ENCODE measurements around the gene P3H3.

P3H3 gene

GRCh38 chr12:6809056-6809455 lies 19.2 kb upstream of the P3H3 start:
- DNase-seq, result no peak

DNA sequence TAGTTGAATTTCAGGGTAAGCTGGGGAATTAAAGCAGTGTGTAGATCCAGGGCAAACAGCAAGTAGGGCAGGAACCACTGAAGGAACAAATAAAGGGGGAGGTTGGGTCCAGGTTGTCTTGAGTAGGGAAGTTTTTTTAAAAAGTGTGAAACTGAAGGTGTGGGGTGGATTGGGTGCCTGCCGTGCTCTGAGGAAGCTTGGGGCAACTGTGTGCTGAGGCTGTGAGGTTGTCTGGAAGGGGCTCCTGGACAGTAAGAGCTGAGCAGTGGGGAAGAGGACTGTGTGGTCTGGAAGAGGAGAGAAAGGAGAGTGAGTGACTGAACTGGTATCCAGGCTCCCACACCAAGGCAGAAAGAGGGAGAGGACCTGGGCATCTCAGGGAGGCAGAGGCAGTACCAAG lies 17.4 kb upstream of the P3H3 start:
- no peak for DNase-seq

- DNase-seq, result no peak
Measured at GRCh38 chr12:6813363-6813762, 14.8 kb upstream of the P3H3 start.

- no peak for DNase-seq
Measured at GRCh38 chr12:6816598-6816997, 11.6 kb upstream of the P3H3 start.

GRCh38 chr12:6817098-6817497 lies 11.1 kb upstream of the P3H3 start:
- DNase-seq, result no peak

DNA sequence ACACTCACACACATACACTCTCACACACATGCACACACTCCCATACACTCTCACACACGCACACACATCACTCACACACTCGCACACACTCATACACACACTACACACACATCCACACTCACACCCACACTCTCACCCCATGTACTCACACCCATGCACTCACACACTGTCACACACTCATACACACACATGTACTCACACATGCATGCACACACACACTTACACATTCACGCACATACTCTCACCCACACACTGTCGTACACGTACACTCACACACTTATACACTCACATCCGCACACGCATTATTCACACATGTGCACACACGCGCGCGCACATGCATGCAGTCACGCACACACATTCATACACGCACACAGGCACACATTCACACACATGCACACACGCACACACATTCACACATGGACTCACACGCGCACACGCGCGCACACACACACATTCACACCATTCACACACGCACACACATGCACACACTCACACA lies 10.5 kb upstream of the P3H3 start:
- no peak for DNase-seq

- DNase-seq, result no peak
Measured at GRCh38 chr12:6818222-6818621, 10.0 kb upstream of the P3H3 start.

DNA sequence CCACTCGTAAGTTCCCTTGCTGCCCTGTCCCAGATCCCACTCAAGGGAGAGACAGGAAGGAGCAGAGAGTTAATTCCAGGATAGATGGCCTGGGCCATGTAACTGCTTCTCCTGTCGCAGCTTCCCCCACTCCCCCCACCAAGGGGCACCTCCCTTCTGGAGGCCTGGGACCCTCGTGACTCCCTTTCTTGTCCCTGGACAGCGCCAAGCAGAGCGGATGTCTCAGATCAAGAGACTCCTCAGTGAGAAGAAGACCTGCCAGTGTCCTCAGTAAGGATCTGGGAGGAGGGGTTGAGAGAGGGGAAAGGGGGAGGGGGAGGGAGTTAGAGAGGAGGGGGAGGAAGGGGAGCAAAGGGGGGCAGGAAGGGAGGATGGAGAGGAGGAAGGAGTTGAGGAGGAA lies 9.6 kb upstream of the P3H3 start:
- no peak for DNase-seq

- DNase-seq, result no peak
Measured at GRCh38 chr12:6819106-6820030, 8.8 kb upstream of the P3H3 start.

DNA sequence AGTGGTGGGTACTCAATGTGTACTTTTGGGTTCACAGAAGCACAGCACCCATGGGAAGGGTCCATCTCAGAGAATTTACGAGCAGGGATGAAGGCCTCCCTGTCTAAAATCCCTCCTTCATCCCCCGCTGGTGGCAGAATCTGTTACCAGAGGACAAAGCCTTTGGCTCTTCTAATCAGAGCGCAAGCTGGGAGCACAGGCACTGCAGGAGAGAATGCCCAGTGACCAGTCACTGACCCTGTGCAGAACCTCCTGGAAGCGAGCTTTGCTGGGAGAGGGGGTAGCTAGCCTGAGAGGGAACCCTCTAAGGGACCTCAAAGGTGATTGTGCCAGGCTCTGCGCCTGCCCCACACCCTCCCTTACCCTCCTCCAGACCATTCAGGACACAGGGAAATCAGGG lies 8.0 kb upstream of the P3H3 start:
- DNase-seq, result no peak

DNA sequence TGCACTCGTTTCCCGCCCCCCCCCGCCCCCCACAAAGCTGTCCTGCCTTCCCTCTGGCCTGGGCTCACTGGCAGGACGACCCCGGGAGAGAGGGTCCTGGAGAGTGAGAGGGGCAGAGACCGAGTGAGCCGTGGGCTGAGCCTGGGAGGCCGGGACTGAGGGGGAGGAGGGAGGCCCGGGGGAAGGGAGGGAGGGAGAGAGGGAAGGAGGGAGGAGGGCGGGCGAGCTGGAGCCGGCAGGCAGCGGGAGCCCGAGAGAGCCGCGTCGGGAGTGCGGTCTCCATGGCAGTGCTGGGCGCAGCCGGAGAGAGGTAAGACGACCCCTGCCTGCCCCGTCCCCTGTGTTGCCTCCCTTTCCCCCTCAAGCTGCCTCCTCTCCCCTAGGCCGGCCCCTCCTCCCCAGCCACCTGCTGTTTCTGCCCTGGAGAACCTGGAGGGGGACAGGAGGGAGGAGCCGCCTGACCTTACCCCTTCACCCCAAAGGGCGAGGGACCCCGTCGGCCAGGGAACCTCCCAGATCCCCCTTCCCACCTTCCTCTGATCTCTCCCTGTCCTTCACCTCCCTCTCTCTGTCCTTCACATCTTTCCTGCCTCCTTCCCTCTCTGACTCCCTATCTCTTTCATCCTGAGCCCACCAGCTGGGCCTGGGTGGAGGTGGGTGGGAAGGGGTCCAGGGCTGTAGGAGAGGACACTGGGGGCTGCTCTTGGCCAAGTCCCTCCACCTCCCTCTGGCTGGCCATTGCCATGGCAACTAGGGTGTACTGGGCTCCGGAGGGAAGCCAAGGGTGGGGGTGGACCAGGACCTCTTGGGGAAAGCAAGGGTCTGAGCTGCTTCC lies 6.4 kb upstream of the P3H3 start, which contains the start of gene GPR162:
Gene GPR162, plus strand, starts transcription at position 231 of the 835 bp plus-strand sequence. CDS start 2,078 bp downstream, outside the sequence.
- DNase-seq, result no peak

DNA sequence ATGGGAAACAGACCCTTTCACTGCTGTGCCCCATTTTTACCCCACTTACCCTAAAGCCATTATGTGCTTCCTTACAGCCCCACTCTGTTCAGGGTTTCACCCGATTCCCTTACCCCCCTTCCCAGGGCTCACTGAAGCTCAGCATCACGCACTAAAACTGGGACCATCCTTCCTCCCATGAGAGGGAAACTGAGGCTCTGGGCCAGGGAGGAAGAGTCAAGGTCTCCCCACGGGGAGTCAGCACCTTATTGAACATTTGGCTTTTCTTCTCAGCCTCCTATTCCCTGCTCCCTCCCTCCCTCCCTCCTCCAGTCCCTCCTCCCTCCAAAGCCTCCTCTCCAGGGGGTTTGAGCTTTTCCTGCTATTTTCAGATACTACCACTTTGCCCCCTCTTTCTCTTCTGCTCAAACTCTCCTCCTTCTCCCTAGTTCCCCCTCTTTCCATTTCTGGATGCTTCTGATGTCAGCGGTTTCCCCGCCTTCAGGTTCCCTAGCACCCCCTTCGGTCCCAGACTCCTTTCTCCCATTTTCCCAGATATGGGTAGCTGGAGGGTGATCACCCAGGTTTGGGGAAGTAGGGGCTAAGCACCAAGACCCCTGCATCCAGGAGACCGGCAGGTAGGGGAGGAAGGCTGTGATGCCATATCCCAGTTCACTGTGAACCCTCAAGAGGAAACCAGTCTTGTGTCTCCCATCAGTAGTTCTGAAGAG lies 5.6 kb upstream of the P3H3 start:
- no peak for DNase-seq

DNA sequence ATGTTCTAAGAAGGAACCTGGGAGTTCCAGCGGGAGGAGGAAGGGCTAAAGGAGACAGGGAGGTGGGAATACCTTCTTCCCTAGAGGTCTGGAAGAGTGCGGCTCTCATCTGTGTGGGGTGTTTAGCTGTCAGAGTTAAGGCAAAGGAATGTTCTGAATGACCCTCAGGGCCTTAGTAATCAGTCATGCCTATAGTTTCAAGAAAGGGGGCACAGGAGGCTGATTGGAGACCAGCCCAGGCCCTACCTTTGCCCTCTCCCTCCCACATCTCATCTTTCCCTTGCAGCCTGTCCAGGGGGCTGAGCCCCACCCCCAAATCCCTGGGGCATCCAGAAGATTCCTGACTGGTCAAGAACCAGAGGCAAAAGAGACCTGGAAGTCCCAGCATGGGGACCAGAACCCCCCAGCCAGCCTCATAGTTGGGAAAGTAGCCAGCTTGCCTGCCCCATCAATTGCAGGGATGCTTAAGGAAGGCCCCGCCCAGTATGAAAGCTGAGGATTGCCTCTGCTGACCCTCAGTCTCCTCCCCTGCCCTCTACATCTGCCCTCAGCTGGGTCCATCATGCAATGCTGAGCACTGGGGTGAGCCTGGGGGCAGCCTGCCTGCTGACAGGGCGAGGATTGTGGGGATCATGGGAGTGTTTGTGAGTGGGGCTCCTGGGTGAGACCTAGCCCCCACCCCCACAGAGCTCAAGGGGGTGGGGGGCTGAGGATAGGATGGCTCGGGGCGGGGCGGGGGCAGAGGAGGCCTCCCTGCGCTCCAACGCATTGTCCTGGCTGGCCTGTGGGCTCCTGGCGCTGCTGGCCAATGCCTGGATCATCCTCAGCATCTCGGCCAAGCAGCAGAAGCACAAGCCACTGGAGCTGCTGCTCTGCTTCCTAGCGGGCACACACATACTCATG lies 4.8 kb upstream of the P3H3 start:
- DNase-seq, result peak; percentile 20

DNA sequence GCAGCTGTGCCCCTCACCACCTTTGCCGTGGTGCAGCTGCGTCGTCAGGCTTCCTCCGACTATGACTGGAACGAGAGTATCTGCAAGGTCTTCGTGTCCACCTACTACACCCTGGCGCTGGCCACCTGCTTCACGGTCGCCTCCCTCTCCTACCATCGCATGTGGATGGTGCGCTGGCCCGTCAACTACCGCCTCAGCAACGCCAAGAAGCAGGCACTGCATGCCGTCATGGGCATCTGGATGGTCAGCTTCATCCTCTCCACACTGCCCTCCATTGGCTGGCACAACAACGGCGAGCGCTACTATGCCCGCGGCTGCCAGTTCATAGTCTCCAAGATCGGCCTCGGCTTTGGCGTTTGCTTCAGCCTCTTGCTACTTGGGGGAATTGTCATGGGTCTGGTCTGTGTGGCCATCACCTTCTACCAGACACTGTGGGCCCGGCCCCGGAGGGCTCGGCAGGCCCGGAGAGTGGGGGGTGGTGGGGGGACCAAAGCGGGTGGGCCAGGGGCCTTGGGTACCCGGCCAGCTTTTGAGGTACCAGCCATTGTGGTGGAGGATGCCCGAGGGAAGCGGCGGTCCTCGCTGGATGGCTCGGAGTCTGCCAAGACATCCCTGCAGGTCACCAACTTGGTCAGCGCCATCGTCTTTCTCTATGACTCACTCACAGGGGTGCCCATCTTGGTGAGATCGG lies 4.0 kb upstream of the P3H3 start:
- no peak for DNase-seq

DNA sequence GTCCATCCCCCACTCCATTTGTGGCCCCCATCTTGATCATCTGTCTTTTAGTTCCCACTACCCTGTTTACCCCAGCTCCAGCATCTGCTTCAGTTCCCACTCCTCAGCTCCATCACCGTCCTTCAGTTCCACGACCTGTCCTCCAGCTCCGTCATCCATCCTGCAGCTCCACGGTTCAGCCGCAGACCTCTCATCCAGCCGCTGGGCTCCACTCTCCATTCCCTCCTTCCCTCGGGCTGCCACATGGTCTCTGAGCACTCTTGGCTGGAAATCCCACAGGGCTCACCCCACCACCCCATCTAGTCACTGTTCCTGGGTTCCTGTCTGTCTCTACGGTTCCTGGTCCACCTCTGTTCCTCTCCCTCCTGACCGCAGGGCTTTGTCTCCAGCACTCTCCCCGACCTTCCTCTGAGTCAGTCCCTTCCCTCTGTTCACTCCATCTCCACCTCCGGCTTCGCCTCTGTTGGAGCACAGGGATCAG lies 3.3 kb upstream of the P3H3 start:
- no peak for DNase-seq

GRCh38 chr12:6825398-6826124 lies 2.6 kb upstream of the P3H3 start:
- peak; percentile 60 for DNase-seq

DNA sequence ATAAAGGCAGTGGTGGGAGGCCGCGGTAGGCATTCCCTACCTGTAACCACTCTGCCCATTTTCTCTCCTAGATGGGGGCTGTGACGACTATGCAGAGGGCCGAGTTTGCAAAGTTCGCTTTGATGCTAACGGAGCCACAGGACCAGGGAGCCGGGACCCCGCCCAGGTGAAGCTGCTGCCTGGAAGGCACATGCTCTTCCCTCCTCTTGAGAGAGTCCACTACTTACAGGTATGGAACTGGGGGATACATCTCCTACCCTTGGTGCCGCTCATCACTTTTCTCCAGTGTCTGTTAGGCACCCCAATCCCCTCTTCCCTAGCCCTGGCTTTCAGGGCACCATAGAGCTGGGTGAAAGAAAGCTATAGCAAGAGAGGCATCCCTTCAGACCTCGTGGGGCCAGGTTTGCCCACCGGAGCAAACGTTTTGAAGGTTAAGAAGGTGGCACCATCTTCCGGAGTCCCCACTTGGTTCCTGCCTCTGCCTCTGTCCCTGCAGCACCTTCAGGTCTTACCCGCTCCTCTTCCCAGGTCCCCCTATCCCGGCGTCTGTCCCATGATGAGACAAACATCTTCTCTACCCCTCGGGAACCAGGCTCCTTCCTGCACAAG lies 2.0 kb upstream of the P3H3 start:
- no peak for DNase-seq

DNA sequence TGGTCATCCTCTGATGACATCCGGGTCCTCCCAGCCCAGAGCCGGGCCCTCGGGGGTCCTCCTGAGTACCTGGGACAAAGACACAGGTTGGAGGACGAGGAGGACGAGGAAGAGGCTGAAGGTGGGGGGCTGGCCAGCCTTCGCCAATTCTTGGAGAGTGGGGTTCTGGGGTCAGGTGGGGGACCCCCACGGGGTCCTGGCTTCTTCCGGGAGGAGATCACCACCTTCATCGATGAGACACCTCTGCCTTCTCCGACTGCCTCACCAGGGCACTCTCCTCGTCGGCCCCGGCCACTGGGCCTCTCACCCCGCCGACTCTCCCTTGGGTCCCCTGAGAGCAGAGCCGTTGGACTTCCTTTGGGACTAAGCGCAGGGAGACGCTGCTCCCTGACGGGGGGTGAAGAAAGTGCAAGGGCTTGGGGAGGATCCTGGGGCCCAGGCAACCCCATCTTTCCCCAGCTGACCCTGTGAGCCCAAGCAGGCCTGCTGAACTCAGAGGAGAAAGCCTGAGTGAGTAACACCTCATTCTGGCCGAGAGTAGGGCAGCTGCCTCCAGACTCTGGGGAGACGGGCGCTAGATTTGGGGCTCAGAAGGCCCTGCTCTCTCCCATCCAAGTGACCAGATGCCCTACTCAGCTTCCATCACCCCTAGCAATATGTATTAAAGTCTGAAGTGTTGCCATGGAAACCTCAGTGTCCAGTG lies 1.3 kb upstream of the P3H3 start:
- DNase-seq, result no peak

DNA sequence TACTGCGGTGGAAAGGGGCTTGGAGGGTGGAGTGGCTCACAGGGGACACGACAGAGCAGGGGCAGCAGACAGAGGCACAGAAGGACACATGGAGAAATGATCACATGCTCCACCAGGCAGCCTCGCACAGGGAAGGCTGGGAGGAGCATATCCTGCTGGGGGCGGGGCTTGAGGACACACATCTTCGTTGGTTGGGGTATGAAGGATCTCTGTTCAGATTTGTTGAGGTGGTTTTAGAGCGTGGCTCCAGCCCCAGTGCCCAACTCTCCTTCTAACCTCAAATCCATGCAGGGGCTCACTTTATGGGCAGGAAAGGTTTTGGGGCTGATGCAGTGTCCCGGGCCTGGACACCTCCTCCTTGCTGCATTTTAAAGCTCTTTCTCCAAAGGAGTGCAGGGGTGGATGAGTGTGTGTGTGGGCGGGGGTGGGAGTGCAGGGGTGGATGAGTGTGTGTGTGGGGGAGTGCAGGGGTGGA lies 733 bp upstream of the P3H3 start:
- DNase-seq, result peak; percentile 63

Measured in NCI-H226 (cell line).